Muscle layer of colon (tissue), 2 donors: ENCODE data around the gene HLA-DMA.

Experiments used
- H3K27ac ChIP-seq: one replicate; pipeline ENCODE4 v1.7.0; 2013; ENCODE audit warnings: low read depth, mild to moderate bottlenecking, low read length, moderate library complexity
- H3K27me3 ChIP-seq, 2 donors: one replicate each; pipeline ENCODE4 v1.7.0; 2013; ENCODE audit warnings: low read length in 2 of 2, mild to moderate bottlenecking in 2 of 2; ENCODE audit not compliant: insufficient read depth in 2 of 2, control insufficient read depth in 1 of 2
- H3K36me3 ChIP-seq: one replicate; pipeline ENCODE4 v1.7.0; 2013; ENCODE audit warnings: mild to moderate bottlenecking, low read length; ENCODE audit not compliant: insufficient read depth
- H3K4me1 ChIP-seq: one replicate; pipeline ENCODE4 v1.7.0; 2013; ENCODE audit warnings: mild to moderate bottlenecking, low read length; ENCODE audit not compliant: insufficient read depth
- H3K4me3 ChIP-seq, 2 donors: one replicate each; pipeline ENCODE4 v1.7.0; 2013; ENCODE audit warnings: low read length in 2 of 2, low read depth in 1 of 2, mild to moderate bottlenecking in 1 of 2, moderate library complexity in 1 of 2
- H3K9ac ChIP-seq: one replicate; pipeline ENCODE4 v1.7.0; 2013; ENCODE audit warnings: low read length
- H3K9me3 ChIP-seq: one replicate; pipeline ENCODE4 v1.7.0; 2013; ENCODE audit warnings: mild to moderate bottlenecking, low read length
- donor health status: abdominal sarcoma.
- donor health status: Adenocarcinoma of cecum.

The HLA-DMA gene

DNA sequence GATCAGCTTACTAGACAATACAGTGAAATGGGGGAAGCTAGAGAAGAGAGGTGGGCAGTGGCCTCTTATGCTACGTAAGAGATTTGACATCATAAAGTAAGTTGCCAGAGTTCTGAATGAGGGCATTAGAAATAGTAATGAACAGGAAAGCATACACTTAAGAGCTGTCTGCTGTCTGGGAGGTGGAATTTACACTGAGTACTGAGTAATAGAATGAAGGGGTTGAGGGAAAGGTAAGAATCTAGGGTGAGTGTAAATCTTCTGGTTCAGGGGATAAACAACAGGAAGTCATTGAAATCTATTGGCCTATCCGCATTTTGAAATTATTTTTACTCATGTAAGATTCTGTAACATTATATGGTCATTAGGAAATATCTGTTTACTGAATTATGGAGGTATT lies 47.8 kb downstream of the HLA-DMA start:
- H3K36me3 ChIP-seq: peaks cover 4% of the 10 kb centered on the region
- no peaks in the 10 kb centered on the region for H3K4me1 ChIP-seq
- no peak overlapping the region for H3K27ac ChIP-seq

DNA sequence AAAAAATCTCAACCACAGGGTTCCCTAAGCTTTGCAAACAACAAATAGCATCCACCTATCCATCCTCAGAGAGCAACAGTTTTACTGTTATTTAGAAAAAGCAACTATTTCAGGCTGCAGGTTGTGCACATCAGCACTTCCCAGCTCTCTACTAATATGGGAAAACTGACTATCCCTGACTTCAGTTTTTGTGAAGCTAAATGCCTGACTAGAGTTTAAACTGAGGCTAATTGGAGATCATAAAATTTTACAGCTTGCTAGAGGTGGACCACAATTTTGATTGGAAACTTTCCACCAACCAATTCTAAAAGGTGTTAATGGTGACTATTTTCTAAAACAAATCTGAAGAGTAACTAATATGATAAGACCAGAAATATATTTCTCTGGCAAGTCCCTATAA lies 48.9 kb downstream of the HLA-DMA start:
- H3K9me3 ChIP-seq: no peaks in the 10 kb centered on the region
- H3K9ac ChIP-seq: no peak overlapping the region
- H3K36me3 ChIP-seq: peaks cover 4% of the 10 kb centered on the region
- no peak overlapping the region for H3K27ac ChIP-seq
- H3K4me3 ChIP-seq: no peak overlapping the region
- no peaks in the 10 kb centered on the region for H3K27me3 ChIP-seq
- H3K4me1 ChIP-seq: no peaks in the 10 kb centered on the region

More for the DNA sequence above, 47.8 kb downstream of the HLA-DMA start:
- Histone ChIP-seq H3K4me3 (no peak overlapping the region), H3K27me3 (no peaks in the 10 kb centered on the region), H3K9me3 (no peaks in the 10 kb centered on the region), H3K9ac (no peak overlapping the region)
